ENCODE data around the gene DDX19B. TPM values are rescaled to one million over a fixed set of nuclear protein-coding genes. Genes with fewer than 3 reads are reported as not detected.
"Not testable (repeated sequence)": the region's sequence is repeated elsewhere in the genome, so short reads cannot be mapped to it uniquely, and the experiment has no call there.

Gene DDX19B
- total and polyA plus RNA-seq, 4 donors: 13.8 to 29.7 (median 23.7) TPM

GRCh38 chr16:70348991-70349390 is 50.0 kb downstream of the DDX19B start:
- no peak overlapping the region for H3K27ac ChIP-seq (ENCODE audit: low read depth in 1 of 2, low read length in 2 of 2)
- H3K4me3 ChIP-seq (ENCODE audit: low read length in 2 of 2): no peak overlapping the region
- H3K36me3 ChIP-seq (ENCODE audit: control insufficient read depth in 1 of 2, insufficient read depth in 2 of 2, low read length in 1 of 2): peaks cover 0 to 2% of the 10 kb centered on the region in 2 donors
- ATAC-seq (ENCODE audit: low FRiP score): no peak
- no peaks in the 10 kb centered on the region for H3K4me1 ChIP-seq (ENCODE audit: control insufficient read depth in 1 of 2, insufficient read depth in 2 of 2, low read length in 2 of 2)
- no peaks in the 10 kb centered on the region for H3K9me3 ChIP-seq (ENCODE audit: control insufficient read depth, low read length)
- no peaks in the 10 kb centered on the region for H3K27me3 ChIP-seq (ENCODE audit: control insufficient read depth in 1 of 2, insufficient read depth in 2 of 2, low read length in 1 of 2)
- DNase-seq: no peak
- 36 to 48% methylated on average over 2 of the region's 2 CpGs for WGBS, 2 donors
- intact Hi-C loops (cut with DNase I): loop anchor here in 1 of 2 donors (5.0 kb wide), 1 partner anchor 52 kb away; the partner anchor contains the start of gene DDX19B

GRCh38 chr16:70349783-70350182 is 50.8 kb downstream of the DDX19B start:
- DNase-seq (no peak), ATAC-seq (ENCODE audit: low FRiP score) (no peak)
- 85 to 92% methylated on average over 2 of the region's 2 CpGs for whole genome bisulfite sequencing, 2 donors
- Histone ChIP-seq H3K4me3 (ENCODE audit: low read length in 2 of 2) (no peak overlapping the region), H3K27me3 (ENCODE audit: control insufficient read depth in 1 of 2, insufficient read depth in 2 of 2, low read length in 1 of 2) (no peaks in the 10 kb centered on the region), H3K27ac (ENCODE audit: low read depth in 1 of 2, low read length in 2 of 2) (no peak overlapping the region), H3K4me1 (ENCODE audit: control insufficient read depth in 1 of 2, insufficient read depth in 2 of 2, low read length in 2 of 2) (no peaks in the 10 kb centered on the region), H3K9me3 (ENCODE audit: control insufficient read depth, low read length) (no peaks in the 10 kb centered on the region), H3K36me3 (ENCODE audit: control insufficient read depth in 1 of 2, insufficient read depth in 2 of 2, low read length in 1 of 2) (peaks cover 0 to 2% of the 10 kb centered on the region in 2 donors)
- intact Hi-C loops (cut with DNase I): loop anchor here in 1 of 2 donors (5.0 kb wide), 1 partner anchor 52 kb away; the partner anchor contains the start of gene DDX19B

GRCh38 chr16:70359552-70359951 is 60.6 kb downstream of the DDX19B start:
- WGBS, 2 donors: 88 to 90% methylated on average over 7 of the region's 7 CpGs
- Histone ChIP-seq H3K27me3 (ENCODE audit: control insufficient read depth in 1 of 2, insufficient read depth in 2 of 2, low read length in 1 of 2) (no peaks in the 10 kb centered on the region), H3K36me3 (ENCODE audit: control insufficient read depth in 1 of 2, insufficient read depth in 2 of 2, low read length in 1 of 2) (peaks cover 3 to 19% of the 10 kb centered on the region in 2 donors), H3K27ac (ENCODE audit: low read depth in 1 of 2, low read length in 2 of 2) (no peak overlapping the region), H3K4me1 (ENCODE audit: control insufficient read depth in 1 of 2, insufficient read depth in 2 of 2, low read length in 2 of 2) (no peaks in the 10 kb centered on the region), H3K9me3 (ENCODE audit: control insufficient read depth, low read length) (no peaks in the 10 kb centered on the region), H3K4me3 (ENCODE audit: low read length in 2 of 2) (no peak overlapping the region)
- no peak for ATAC-seq (ENCODE audit: low FRiP score)
- intact Hi-C loops (cut with DNase I): no loop called here
- DNase-seq: peak in 1 of 2 donors; percentile 4

GRCh38 chr16:70364399-70364798 is 65.4 kb downstream of the DDX19B start:
- WGBS, 2 donors: 93 to 94% methylated on average over 5 of the region's 5 CpGs
- ATAC-seq (ENCODE audit: low FRiP score) (no peak), DNase-seq (no peak)
- intact Hi-C loops (cut with DNase I): loop anchor here in 1 of 2 donors (10.0 kb wide), 2 partner anchors 190 to 290 kb away; no protein-coding TSS in a partner anchor
- Histone ChIP-seq H3K27me3 (ENCODE audit: control insufficient read depth in 1 of 2, insufficient read depth in 2 of 2, low read length in 1 of 2) (no peaks in the 10 kb centered on the region), H3K4me1 (ENCODE audit: control insufficient read depth in 1 of 2, insufficient read depth in 2 of 2, low read length in 2 of 2) (no peaks in the 10 kb centered on the region), H3K4me3 (ENCODE audit: low read length in 2 of 2) (no peak overlapping the region), H3K27ac (ENCODE audit: low read depth in 1 of 2, low read length in 2 of 2) (no peak overlapping the region), H3K9me3 (ENCODE audit: control insufficient read depth, low read length) (no peaks in the 10 kb centered on the region), H3K36me3 (ENCODE audit: control insufficient read depth in 1 of 2, insufficient read depth in 2 of 2, low read length in 1 of 2) (peaks cover 8 to 14% of the 10 kb centered on the region in 2 donors)

- intact Hi-C loops (cut with DNase I); DNase-seq; H3K27ac ChIP-seq (ENCODE audit: low read depth in 1 of 2, low read length in 2 of 2); H3K4me1 ChIP-seq (ENCODE audit: control insufficient read depth in 1 of 2, insufficient read depth in 2 of 2, low read length in 2 of 2); H3K27me3 ChIP-seq (ENCODE audit: control insufficient read depth in 1 of 2, insufficient read depth in 2 of 2, low read length in 1 of 2); H3K36me3 ChIP-seq (ENCODE audit: control insufficient read depth in 1 of 2, insufficient read depth in 2 of 2, low read length in 1 of 2); H3K9me3 ChIP-seq (ENCODE audit: control insufficient read depth, low read length); H3K4me3 ChIP-seq (ENCODE audit: low read length in 2 of 2): not testable (repeated sequence)
- WGBS, 2 donors: 29% methylated on average over 10 of the region's 10 CpGs
- ATAC-seq (ENCODE audit: low FRiP score): peak; percentile 61
Observed at GRCh38 chr16:70370145-70370544, 71.2 kb downstream of the DDX19B start.

GRCh38 chr16:70370924-70371323 is 71.9 kb downstream of the DDX19B start:
- ATAC-seq (ENCODE audit: low FRiP score): no peak
- Histone ChIP-seq H3K4me1 (ENCODE audit: control insufficient read depth in 1 of 2, insufficient read depth in 2 of 2, low read length in 2 of 2) (no peaks in the 10 kb centered on the region), H3K36me3 (ENCODE audit: control insufficient read depth in 1 of 2, insufficient read depth in 2 of 2, low read length in 1 of 2) (peaks cover 3 to 5% of the 10 kb centered on the region in 2 donors), H3K4me3 (ENCODE audit: low read length in 2 of 2) (no peak overlapping the region), H3K27me3 (ENCODE audit: control insufficient read depth in 1 of 2, insufficient read depth in 2 of 2, low read length in 1 of 2) (no peaks in the 10 kb centered on the region), H3K9me3 (ENCODE audit: control insufficient read depth, low read length) (no peaks in the 10 kb centered on the region), H3K27ac (ENCODE audit: low read depth in 1 of 2, low read length in 2 of 2) (no peak overlapping the region)
- no peak for DNase-seq
- intact Hi-C loops (cut with DNase I): no loop called here
- 91 to 94% methylated on average over 10 of the region's 10 CpGs for WGBS, 2 donors

GRCh38 chr16:70372921-70373728 is 74.1 kb downstream of the DDX19B start:
- H3K27ac ChIP-seq (ENCODE audit: low read depth in 1 of 2, low read length in 2 of 2): no peak overlapping the region
- H3K27me3 ChIP-seq (ENCODE audit: control insufficient read depth in 1 of 2, insufficient read depth in 2 of 2, low read length in 1 of 2): no peaks in the 10 kb centered on the region
- ATAC-seq (ENCODE audit: low FRiP score) (no peak), DNase-seq (no peak)
- H3K9me3 ChIP-seq (ENCODE audit: control insufficient read depth, low read length): no peaks in the 10 kb centered on the region
- no peaks in the 10 kb centered on the region for H3K4me1 ChIP-seq (ENCODE audit: control insufficient read depth in 1 of 2, insufficient read depth in 2 of 2, low read length in 2 of 2)
- H3K4me3 ChIP-seq (ENCODE audit: low read length in 2 of 2): no peak overlapping the region
- intact Hi-C loops (cut with DNase I): no loop called here
- 95 to 97% methylated on average over 22 of the region's 22 CpGs for WGBS, 2 donors
- H3K36me3 ChIP-seq (ENCODE audit: control insufficient read depth in 1 of 2, insufficient read depth in 2 of 2, low read length in 1 of 2): peaks cover 3 to 5% of the 10 kb centered on the region in 2 donors

GRCh38 chr16:70374213-70374612 is 75.2 kb downstream of the DDX19B start:
- ATAC-seq (ENCODE audit: low FRiP score): no peak
- Histone ChIP-seq H3K27ac (ENCODE audit: low read depth in 1 of 2, low read length in 2 of 2) (peak overlapping the region in 1 of 2 donors; percentile 4), H3K4me1 (ENCODE audit: control insufficient read depth in 1 of 2, insufficient read depth in 2 of 2, low read length in 2 of 2) (no peaks in the 10 kb centered on the region), H3K4me3 (ENCODE audit: low read length in 2 of 2) (no peak overlapping the region), H3K36me3 (ENCODE audit: control insufficient read depth in 1 of 2, insufficient read depth in 2 of 2, low read length in 1 of 2) (peaks cover 3 to 5% of the 10 kb centered on the region in 2 donors), H3K9me3 (ENCODE audit: control insufficient read depth, low read length) (no peaks in the 10 kb centered on the region), H3K27me3 (ENCODE audit: control insufficient read depth in 1 of 2, insufficient read depth in 2 of 2, low read length in 1 of 2) (no peaks in the 10 kb centered on the region)
- intact Hi-C loops (cut with DNase I): no loop called here
- 90 to 92% methylated on average over 8 of the region's 8 CpGs for WGBS, 2 donors
- no peak for DNase-seq

Data from aorta (tissue), 5 donors.